Uterus (tissue), 2 donors: ENCODE data around the gene NUMB.

ENCODE experiments used
- POLR2A ChIP-seq, 2 donors: fragments of 450-650 bp; IDR thresholded peaks; one replicate each; pipeline ENCODE4 v1.6.1; 2016; ENCODE audit warnings: antibody characterized with exemption in 2 of 2, mild to moderate bottlenecking in 1 of 2, moderate library complexity in 1 of 2
- TF ChIP-seq, protein P1 (sequence below), 4 experiments: fragments of 200-600 bp in 2 of 4; fragments of 450-650 bp in 2 of 4; sonication (generic) in 2 of 4; IDR thresholded peaks; one replicate each; pipeline ENCODE4 v1.5.1; 2016 to 2019; ENCODE audit warnings: antibody characterized with exemption in 4 of 4, mild to moderate bottlenecking in 2 of 4, moderate library complexity in 1 of 4

GRCh38 chr14:73426877-73427276 is 31.5 kb downstream of the NUMB start:
- TF ChIP-seq, protein P1, sequence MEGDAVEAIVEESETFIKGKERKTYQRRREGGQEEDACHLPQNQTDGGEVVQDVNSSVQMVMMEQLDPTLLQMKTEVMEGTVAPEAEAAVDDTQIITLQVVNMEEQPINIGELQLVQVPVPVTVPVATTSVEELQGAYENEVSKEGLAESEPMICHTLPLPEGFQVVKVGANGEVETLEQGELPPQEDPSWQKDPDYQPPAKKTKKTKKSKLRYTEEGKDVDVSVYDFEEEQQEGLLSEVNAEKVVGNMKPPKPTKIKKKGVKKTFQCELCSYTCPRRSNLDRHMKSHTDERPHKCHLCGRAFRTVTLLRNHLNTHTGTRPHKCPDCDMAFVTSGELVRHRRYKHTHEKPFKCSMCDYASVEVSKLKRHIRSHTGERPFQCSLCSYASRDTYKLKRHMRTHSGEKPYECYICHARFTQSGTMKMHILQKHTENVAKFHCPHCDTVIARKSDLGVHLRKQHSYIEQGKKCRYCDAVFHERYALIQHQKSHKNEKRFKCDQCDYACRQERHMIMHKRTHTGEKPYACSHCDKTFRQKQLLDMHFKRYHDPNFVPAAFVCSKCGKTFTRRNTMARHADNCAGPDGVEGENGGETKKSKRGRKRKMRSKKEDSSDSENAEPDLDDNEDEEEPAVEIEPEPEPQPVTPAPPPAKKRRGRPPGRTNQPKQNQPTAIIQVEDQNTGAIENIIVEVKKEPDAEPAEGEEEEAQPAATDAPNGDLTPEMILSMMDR (IDR thresholded peaks at IDR 0.05): no peak
- TF ChIP-seq POLR2A (IDR thresholded peaks at IDR 0.05): no peak
